Measurements from ENCODE around the gene GSG1L. TPM values are rescaled to one million over a fixed set of nuclear protein-coding genes. Genes with fewer than 3 reads are reported as not detected.

Gene GSG1L
- total RNA-seq, 1 donor from 2014 or later, result not detected

DNA sequence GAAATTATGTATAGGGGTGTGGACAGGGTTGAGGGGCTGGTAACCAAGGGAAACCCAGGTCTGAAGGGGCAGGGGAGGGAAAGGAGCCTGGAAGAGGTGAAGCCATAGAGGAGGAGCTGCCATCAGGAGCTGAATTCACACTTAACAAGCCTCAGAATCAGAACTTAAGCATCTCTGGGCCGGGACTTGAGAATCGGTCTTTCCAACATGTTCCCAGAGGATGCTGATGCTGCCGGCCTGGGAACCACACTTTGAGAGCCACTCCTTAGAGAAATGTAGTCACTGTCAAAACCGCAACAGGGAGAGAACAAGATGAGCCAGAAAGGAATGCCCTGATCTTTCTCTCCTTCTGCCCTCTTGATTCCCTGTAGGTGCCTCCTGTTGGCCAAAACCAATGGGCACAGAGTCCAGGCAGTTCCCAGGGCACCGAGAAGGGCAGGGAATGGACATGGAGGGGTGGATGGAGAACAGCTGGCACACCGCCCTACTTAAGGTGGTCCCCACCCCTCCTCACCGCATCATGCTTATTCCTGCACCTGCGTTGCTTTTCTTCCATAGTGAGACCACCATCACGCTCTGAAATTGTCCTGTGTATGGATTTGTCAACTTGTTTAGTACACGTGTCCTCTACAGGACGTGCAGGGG lies 88.5 kb downstream of the GSG1L start:
- Mint-ChIP-seq H3K9me3 (no peaks in the 10 kb centered on the region), H3K27me3 (ENCODE audit: insufficient read depth) (peaks cover 5% of the 10 kb centered on the region), H3K27ac (no peak overlapping the region), H3K4me1 (ENCODE audit: low read depth) (no peaks in the 10 kb centered on the region), H3K4me3 (no peak overlapping the region), H3K36me3 (ENCODE audit: low read depth) (no peaks in the 10 kb centered on the region)
- intact Hi-C loops (cut with micrococcal nuclease), result no loop called here
- no peak for DNase-seq (ENCODE audit: low spot score)

DNA sequence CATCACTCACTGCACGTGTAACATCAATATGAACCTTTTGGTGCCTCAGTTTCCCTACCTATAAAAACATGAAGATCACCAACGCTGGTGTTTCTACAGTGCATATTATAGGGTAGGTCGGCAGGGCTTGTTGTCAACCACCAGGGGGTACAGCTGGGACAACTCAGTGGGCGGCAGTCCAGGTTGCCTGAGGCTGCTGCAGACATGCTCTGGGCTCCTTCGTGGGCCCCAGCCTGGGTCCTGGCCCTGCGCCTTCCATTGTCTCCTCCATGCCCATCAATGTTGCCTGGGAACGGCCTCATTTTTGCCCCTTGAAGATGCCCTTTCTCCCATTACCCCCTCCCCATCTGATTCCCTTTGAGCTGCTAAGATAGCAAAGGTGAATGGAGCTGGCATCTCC lies 89.8 kb downstream of the GSG1L start:
- Mint-ChIP-seq H3K4me1 (ENCODE audit: low read depth) (no peaks in the 10 kb centered on the region), H3K27me3 (ENCODE audit: insufficient read depth) (peaks cover 6% of the 10 kb centered on the region), H3K9me3 (no peaks in the 10 kb centered on the region), H3K27ac (no peak overlapping the region), H3K36me3 (ENCODE audit: low read depth) (no peaks in the 10 kb centered on the region), H3K4me3 (no peak overlapping the region)
- DNase-seq (ENCODE audit: low spot score), result no peak
- intact Hi-C loops (cut with micrococcal nuclease), result no loop called here

DNA sequence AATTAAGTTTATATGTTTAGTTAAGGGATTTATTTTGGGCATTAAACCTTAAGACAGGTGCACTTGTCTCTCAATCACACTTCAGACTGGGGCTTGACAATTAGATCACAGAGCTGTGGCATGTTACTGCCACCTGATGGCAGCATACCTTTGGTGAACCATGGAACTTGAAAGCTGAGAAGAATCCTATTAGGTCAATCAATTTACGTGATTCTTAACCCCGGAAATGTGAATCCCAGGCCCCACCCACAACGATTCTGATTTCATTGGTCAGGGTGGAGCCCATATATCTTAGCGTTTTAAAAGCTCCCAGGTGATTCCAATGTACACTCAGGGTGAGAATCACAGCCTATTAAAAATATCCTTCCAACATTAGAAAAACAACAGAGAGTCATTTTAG lies 91.0 kb downstream of the GSG1L start:
- no peak overlapping the region for H3K27ac Mint-ChIP-seq
- H3K9me3 Mint-ChIP-seq, result no peaks in the 10 kb centered on the region
- intact Hi-C loops (cut with micrococcal nuclease), result loop anchor here (1.0 kb wide), 1 partner anchor 98 kb away; no protein-coding TSS in a partner anchor
- no peak overlapping the region for H3K4me3 Mint-ChIP-seq
- H3K4me1 Mint-ChIP-seq (ENCODE audit: low read depth), result no peaks in the 10 kb centered on the region
- H3K27me3 Mint-ChIP-seq (ENCODE audit: insufficient read depth), result peaks cover 6% of the 10 kb centered on the region
- no peak for DNase-seq (ENCODE audit: low spot score)
- no peaks in the 10 kb centered on the region for H3K36me3 Mint-ChIP-seq (ENCODE audit: low read depth)

DNA sequence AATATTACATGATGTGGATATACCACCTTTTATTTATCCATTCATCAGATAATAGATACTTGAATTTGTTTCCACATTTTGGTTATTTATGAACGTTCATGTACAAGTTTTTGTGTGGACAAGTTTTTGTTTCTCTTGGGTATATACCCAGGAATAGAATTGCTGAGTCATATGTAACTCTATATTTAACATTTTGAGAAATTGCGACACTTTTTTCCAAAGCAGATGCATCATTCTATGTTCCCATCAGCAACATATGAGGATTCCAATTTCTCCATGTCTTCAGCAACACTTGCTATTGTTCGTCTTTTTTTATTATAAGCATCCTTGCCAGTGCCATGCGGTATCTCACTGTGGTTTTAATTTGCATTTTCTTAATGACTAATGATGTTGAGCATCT lies 93.9 kb downstream of the GSG1L start:
- DNase-seq (ENCODE audit: low spot score), result no peak
- Mint-ChIP-seq H3K27ac (no peak overlapping the region), H3K27me3 (ENCODE audit: insufficient read depth) (peaks cover 6% of the 10 kb centered on the region), H3K4me1 (ENCODE audit: low read depth) (no peaks in the 10 kb centered on the region), H3K36me3 (ENCODE audit: low read depth) (no peaks in the 10 kb centered on the region), H3K9me3 (no peaks in the 10 kb centered on the region), H3K4me3 (no peak overlapping the region)
- intact Hi-C loops (cut with micrococcal nuclease), result no loop called here

DNA sequence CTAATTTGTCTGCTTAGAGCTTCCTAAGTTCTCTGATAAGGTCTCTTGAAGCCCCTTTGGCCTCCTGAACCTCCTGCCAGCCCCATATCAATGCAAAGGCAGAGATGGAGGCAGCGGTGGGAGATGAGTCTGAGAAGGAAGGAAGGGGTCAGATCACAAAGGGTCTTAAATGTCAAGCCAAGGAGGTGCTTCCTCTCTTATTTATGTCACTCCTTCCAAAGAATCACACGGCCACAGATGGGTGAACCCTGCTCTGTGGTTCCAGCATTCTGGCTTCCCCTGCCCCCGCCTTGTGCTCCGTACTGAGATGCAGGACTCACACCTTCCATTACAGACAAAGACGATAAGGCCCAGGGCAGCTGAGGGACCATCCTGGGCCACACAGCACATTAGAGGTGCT lies 96.3 kb downstream of the GSG1L start:
- peaks cover 6% of the 10 kb centered on the region for H3K27me3 Mint-ChIP-seq (ENCODE audit: insufficient read depth)
- no peak overlapping the region for H3K27ac Mint-ChIP-seq

DNA sequence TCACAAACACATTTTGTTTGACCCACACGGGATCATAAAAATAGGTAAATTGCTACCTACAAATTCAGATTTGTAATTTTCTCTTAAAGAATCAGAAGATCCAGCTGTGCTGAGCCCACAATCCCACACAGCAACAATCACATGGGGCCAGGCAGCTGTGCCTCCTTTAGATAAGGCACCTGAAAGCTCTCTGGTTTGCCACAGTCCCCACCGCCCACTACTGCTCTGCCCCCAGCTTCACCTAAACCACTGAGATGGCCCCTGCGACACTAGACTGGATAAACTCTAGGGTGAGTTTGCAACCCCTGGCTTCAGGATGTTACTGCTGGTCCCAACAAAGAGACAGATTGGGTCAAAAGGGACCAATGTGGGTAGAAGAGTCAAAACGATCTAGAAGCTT lies 96.8 kb downstream of the GSG1L start:
- no peaks in the 10 kb centered on the region for H3K36me3 Mint-ChIP-seq (ENCODE audit: low read depth)
- DNase-seq (ENCODE audit: low spot score), result no peak
- no peak overlapping the region for H3K27ac Mint-ChIP-seq
- peaks cover 6% of the 10 kb centered on the region for H3K27me3 Mint-ChIP-seq (ENCODE audit: insufficient read depth)
- no peaks in the 10 kb centered on the region for H3K9me3 Mint-ChIP-seq
- no peak overlapping the region for H3K4me3 Mint-ChIP-seq
- no peaks in the 10 kb centered on the region for H3K4me1 Mint-ChIP-seq (ENCODE audit: low read depth)
- intact Hi-C loops (cut with micrococcal nuclease), result no loop called here

More for the DNA sequence above, 96.3 kb downstream of the GSG1L start:
- Mint-ChIP-seq H3K36me3 (ENCODE audit: low read depth) (no peaks in the 10 kb centered on the region), H3K4me1 (ENCODE audit: low read depth) (no peaks in the 10 kb centered on the region), H3K9me3 (no peaks in the 10 kb centered on the region), H3K4me3 (no peak overlapping the region)
- no peak for DNase-seq (ENCODE audit: low spot score)
- intact Hi-C loops (cut with micrococcal nuclease), result no loop called here

DNA sequence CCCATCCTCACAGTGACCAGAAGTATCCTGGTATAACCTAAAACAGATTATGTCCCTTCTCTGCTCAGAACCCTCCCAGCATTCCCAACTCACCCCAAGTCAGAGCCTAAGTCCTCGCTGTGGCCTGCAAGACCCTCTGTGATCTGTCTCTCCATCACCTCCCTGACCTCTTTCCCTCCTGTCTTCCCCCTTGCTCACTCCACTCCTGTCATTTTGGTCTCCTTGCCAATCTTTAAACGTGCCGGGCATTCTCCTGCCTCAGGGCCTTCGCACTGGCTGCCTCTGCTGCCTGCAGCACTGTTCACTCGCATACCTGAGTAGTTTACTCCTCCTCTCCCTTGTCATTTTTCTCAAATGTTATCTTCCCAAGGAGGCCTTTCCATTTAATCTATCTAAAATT lies 97.7 kb downstream of the GSG1L start:
- H3K4me3 Mint-ChIP-seq, result no peak overlapping the region
- intact Hi-C loops (cut with micrococcal nuclease), result no loop called here

DNA sequence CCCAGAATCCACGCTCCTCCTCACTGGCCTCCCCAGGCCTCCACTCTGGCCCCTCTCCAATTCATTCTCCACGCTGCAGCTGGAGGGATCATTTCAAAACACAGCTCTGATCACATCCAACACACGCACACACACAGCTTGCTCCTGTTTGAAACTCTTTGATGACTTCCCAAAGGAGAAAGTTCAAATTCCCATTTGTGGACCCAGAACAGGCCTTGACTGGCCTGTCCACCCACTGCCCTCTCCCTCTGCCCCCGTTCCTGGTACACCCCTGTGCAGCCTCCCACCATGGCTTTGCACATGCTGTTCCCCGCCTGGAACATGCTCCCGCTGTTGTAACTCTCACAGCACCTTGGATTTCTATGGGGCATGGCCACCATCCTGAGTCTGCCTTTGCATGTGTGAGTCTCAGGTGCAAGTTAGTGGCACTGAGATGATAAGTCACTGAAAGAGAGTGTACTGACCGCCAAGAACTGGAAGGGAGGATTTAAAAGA lies 100.0 kb downstream of the GSG1L start:
- no peak for DNase-seq (ENCODE audit: low spot score)
- Mint-ChIP-seq H3K4me3 (no peak overlapping the region), H3K27me3 (ENCODE audit: insufficient read depth) (no peaks in the 10 kb centered on the region), H3K27ac (no peak overlapping the region), H3K9me3 (no peaks in the 10 kb centered on the region), H3K4me1 (ENCODE audit: low read depth) (no peaks in the 10 kb centered on the region), H3K36me3 (ENCODE audit: low read depth) (no peaks in the 10 kb centered on the region)
- intact Hi-C loops (cut with micrococcal nuclease), result no loop called here

More for the DNA sequence above, 97.7 kb downstream of the GSG1L start:
- H3K9me3 Mint-ChIP-seq, result no peaks in the 10 kb centered on the region
- H3K27me3 Mint-ChIP-seq (ENCODE audit: insufficient read depth), result peaks cover 3% of the 10 kb centered on the region
- H3K4me1 Mint-ChIP-seq (ENCODE audit: low read depth), result no peaks in the 10 kb centered on the region
- H3K36me3 Mint-ChIP-seq (ENCODE audit: low read depth), result no peaks in the 10 kb centered on the region
- no peak overlapping the region for H3K27ac Mint-ChIP-seq
- no peak for DNase-seq (ENCODE audit: low spot score)

DNA sequence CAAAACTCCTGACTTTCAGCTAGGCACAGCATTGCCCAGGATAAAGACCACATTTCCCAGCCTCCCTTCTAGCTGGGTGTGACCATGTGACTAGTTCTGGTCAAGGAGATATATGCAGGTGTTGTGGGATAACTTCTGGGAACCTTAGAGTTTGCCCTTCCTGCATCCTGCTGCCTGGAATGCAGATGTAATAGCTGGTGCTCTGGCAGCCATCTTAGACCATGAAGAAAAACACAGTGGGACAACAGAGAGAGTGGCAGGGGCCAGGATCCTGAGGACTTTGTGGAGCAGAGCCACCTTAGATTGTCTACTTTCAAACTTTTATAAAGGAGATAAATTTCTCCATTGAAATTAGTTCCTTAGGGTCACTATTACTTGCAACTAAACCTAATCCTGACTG lies 101.3 kb downstream of the GSG1L start:
- no peaks in the 10 kb centered on the region for H3K36me3 Mint-ChIP-seq (ENCODE audit: low read depth)
- H3K9me3 Mint-ChIP-seq, result peaks cover 6% of the 10 kb centered on the region
- intact Hi-C loops (cut with micrococcal nuclease), result no loop called here
- no peaks in the 10 kb centered on the region for H3K27me3 Mint-ChIP-seq (ENCODE audit: insufficient read depth)
- no peak overlapping the region for H3K4me3 Mint-ChIP-seq
- H3K27ac Mint-ChIP-seq, result no peak overlapping the region
- H3K4me1 Mint-ChIP-seq (ENCODE audit: low read depth), result no peaks in the 10 kb centered on the region
- no peak for DNase-seq (ENCODE audit: low spot score)

DNA sequence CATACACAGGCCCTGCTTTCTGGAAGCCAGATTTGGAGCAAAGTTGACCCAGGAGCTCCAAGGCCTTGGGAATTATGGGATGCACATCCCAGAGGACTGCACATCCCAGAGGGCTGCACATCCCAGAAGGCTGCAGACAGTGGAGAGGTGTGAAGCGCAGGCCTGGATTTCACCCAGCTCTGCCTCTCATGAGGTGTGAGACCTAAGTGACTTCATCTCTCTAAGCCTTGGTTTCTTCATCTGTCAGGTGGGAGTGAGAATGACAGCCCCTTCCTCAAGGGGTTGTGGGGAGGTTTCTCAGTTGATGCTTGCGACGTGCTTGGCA lies 102.3 kb downstream of the GSG1L start:
- no peak for DNase-seq (ENCODE audit: low spot score)
- Mint-ChIP-seq H3K27me3 (ENCODE audit: insufficient read depth) (no peaks in the 10 kb centered on the region), H3K9me3 (peaks cover 6% of the 10 kb centered on the region), H3K4me3 (no peak overlapping the region), H3K4me1 (ENCODE audit: low read depth) (no peaks in the 10 kb centered on the region), H3K36me3 (ENCODE audit: low read depth) (no peaks in the 10 kb centered on the region), H3K27ac (no peak overlapping the region)
- intact Hi-C loops (cut with micrococcal nuclease), result no loop called here

DNA sequence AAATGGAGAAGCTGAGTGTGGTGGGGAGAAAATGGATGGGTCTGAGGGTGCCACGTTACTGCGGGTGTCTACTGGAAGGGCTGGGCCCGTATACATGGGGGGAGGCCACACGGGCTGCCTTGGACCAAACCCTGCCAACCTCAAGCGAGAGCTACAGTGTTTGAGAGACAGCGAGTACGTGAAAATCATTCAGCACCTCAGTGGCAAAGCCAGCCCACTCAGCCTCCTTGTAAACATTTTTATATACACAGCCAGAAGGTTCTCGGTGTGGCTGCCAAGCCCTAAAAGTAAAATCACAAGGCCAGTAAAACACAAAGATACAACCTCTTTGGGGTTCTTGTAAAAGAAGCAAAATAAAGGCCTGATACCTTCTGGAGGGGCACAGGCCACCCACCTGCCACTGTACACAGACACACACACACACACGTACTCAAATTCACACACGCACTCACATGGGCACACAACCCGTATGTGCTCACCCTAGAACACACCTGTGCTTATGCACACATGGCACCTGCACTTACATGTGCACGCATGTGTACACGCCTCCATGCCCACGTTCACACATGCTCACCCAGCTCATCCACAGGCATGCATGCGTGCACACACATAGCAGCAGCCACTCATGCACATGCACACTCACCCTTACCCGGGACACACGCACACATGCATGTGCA lies 102.8 kb downstream of the GSG1L start:
- intact Hi-C loops (cut with micrococcal nuclease), result no loop called here
- no peak for DNase-seq (ENCODE audit: low spot score)
- Mint-ChIP-seq H3K36me3 (ENCODE audit: low read depth) (no peaks in the 10 kb centered on the region), H3K27ac (no peak overlapping the region), H3K4me1 (ENCODE audit: low read depth) (no peaks in the 10 kb centered on the region), H3K27me3 (ENCODE audit: insufficient read depth) (no peaks in the 10 kb centered on the region), H3K4me3 (no peak overlapping the region), H3K9me3 (peaks cover 8% of the 10 kb centered on the region)

DNA sequence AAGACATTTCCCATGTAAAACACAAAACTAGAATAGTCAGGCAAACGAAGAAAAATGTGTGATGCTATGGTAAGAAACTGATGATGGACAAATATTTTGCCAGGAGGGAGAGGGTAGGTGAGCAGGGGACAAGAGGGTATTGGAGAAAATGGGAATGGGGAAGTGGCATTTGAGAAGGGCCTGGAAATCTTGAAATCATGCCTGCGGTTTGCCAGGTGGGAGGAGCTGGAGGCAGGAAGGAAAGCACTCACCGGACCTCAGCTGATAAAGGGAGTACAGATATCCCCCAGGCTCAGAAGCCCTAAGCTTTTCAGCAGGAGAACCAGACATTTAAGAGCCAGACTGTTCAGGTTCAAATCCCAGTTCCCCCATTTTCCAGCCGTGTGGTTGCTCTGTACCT lies 103.6 kb downstream of the GSG1L start:
- H3K9me3 Mint-ChIP-seq, result peaks cover 17% of the 10 kb centered on the region
- no peaks in the 10 kb centered on the region for H3K36me3 Mint-ChIP-seq (ENCODE audit: low read depth)
- H3K4me3 Mint-ChIP-seq, result no peak overlapping the region
- no peak for DNase-seq (ENCODE audit: low spot score)
- intact Hi-C loops (cut with micrococcal nuclease), result no loop called here
- no peaks in the 10 kb centered on the region for H3K27me3 Mint-ChIP-seq (ENCODE audit: insufficient read depth)
- H3K4me1 Mint-ChIP-seq (ENCODE audit: low read depth), result no peaks in the 10 kb centered on the region
- H3K27ac Mint-ChIP-seq, result no peak overlapping the region

DNA sequence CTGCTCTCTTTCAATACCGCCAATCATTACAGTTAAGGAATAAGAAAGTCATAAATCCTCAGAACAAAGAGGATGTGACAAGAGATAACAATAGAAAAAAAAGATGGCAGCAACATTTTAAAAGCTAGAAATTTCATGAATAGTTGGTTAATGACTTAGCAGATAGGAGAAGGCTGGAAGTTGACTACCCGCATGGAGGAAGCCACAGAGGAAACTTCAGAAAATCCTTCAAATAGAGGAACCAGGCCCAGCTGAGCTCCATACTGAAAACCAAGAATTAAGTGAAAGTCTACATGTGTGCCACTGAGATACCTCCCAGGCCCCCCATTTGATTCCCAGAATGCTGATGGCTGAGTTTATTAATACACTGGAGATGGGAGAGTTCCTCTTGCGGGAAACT lies 109.3 kb downstream of the GSG1L start:
- DNase-seq (ENCODE audit: low spot score), result no peak
- Mint-ChIP-seq H3K36me3 (ENCODE audit: low read depth) (no peaks in the 10 kb centered on the region), H3K4me1 (ENCODE audit: low read depth) (no peaks in the 10 kb centered on the region), H3K27ac (no peak overlapping the region), H3K4me3 (no peak overlapping the region), H3K27me3 (ENCODE audit: insufficient read depth) (no peaks in the 10 kb centered on the region), H3K9me3 (peaks cover 18% of the 10 kb centered on the region)
- intact Hi-C loops (cut with micrococcal nuclease), result no loop called here

Measured in activated T-helper 1 cell treated with anti-CD3 and anti-CD28 coated beads, Interleukin-12 subunit alpha, Interleukin-12 subunit beta, Interleukin-2, Interleukin-4 antibody, amounts not matched to agents 30 ng/mL and 10 ng/mL and 1 ng/mL, durations not matched to agents 14 hours and 24 hours and 36 hours (primary cell).